ENCODE results near the gene BMP7. TPM values are rescaled to one million over a fixed set of nuclear protein-coding genes. Genes with fewer than 3 reads are reported as not detected.
A peak's percentile ranks its signal among the peaks of the same experiment; 100 is the strongest.

BMP7 gene
- total RNA-seq, 4 donors from 2014 or later: 0.44 to 0.82 TPM; not detected in 2

- TF ChIP-seq CTCF (IDR thresholded peaks at IDR 0.05; ENCODE audit: low read depth): no peak
Observed at GRCh38 chr20:57210911-57211280, 55.5 kb downstream of the BMP7 start.

DNA sequence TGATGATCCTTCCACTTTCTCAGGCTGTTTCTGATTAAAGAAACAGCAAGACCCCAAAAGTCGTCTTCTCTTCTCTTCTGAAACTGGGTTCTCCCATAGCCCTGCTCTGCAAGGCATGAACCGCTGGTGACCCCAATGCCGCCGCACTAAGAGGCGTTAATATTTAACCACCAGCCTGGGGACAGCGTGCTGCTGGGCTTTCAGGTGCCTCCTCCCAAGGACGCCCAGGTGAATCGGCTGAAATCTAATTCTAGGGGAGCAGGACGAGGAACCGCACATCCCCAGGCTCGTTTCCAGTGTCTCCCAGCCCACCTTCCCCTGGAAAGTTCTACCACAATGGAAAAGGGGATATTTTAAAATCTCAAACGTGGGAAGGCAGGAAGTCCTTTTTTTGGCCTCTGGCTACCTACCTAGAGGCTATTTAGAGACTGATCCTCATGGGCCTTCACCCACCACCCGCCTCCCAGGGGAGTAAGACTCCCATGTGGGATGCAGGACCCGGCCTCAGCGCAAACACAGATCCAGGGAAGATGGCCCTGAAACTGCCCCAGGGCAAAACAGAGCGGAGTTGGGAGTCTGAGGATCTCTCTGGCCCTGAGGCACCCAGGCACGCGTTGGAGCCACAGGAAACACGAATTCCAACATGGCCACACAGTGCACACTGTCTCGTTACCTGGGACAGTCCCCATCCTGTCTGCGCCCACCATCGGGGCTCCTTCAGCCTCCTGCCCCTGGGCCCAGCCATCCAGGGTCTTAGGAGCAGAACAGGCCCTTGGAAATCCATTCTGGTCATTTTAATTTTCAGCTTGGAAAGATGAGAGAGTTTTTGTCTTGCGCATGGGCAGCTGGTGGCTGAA is 56.2 kb downstream of the BMP7 start:
- no peak for TF ChIP-seq CTCF (IDR thresholded peaks at IDR 0.05; ENCODE audit: low read depth)

GRCh38 chr20:57209413-57209812 is 57.0 kb downstream of the BMP7 start:
- peak; percentile 19 for TF ChIP-seq CTCF (IDR thresholded peaks at IDR 0.05; ENCODE audit: low read depth)

GRCh38 chr20:57208198-57208597 is 58.2 kb downstream of the BMP7 start:
- TF ChIP-seq CTCF (IDR thresholded peaks at IDR 0.05; ENCODE audit: low read depth): no peak

DNA sequence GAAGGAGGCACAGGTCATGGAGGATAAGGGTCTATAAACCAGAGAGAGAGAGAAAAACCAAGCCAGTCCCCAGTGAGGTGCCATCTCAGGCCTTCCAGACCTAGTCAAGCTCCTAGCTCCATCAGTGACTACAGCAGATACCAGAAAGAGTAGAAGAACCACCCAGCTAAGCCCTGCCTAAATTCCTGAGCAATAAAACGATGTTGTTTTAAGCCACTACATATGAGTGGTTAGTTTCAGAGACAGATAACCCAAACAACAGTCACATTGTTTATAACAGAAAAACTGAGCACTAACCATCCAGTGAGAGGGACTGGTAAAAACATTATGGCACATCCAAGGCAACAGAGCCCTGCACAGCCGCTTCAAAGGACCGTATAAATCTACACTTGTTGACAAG is 59.2 kb downstream of the BMP7 start:
- TF ChIP-seq CTCF (IDR thresholded peaks at IDR 0.05; ENCODE audit: low read depth): no peak

DNA sequence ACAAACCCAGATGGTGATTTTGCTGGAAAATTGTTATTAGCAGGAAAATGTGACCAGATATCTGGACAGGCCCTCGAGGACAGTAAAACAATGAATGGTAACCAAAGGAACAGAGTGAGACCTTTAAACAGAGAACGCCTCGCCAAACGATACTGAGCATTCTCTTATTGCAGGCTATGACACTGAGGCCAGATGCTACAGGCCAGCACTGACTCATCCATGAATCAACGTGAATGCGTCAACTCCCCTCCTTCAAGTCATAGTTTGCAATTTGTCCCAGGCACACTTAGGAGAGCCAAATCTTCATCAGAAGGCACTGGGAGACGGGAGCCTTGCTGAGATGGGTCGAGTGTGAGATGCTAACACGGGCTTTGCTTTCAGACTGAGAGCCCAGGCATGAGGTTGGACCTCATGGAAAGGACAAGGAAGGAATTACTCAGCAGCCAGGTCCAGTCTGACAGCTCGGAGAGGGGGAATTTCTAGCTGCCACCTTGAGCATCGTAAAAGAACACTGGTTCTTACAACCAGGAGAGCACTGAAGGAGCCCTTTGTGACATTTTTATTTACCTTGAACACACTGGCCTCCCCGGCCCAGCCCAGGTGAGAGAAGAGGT is 60.7 kb downstream of the BMP7 start:
- no peak for TF ChIP-seq CTCF (IDR thresholded peaks at IDR 0.05; ENCODE audit: low read depth)

- peak; percentile 50 for TF ChIP-seq CTCF (IDR thresholded peaks at IDR 0.05; ENCODE audit: low read depth)
Observed at GRCh38 chr20:57203986-57204385, 62.5 kb downstream of the BMP7 start.
